Measurements from ENCODE around the gene VPS8. TPM values are rescaled to one million over a fixed set of nuclear protein-coding genes. Genes with fewer than 3 reads are reported as not detected.

Gene VPS8
- total RNA-seq, 2 donors from 2014 or later, result 40.1 to 78.0 TPM

GRCh38 chr3:184864000-184864399, 52.0 kb downstream of the VPS8 start:
- no peak for ATAC-seq (ENCODE audit: insufficient number of reproducible peaks, low FRiP score, low read depth)
- Histone ChIP-seq H3K27me3 (replicated peaks; ENCODE audit: insufficient read depth) (no peaks in the 10 kb centered on the region), H3K4me1 (ENCODE audit: control insufficient read depth in 1 of 2, low read depth in 2 of 2) (no peaks in the 10 kb centered on the region), H3K9me3 (no peaks in the 10 kb centered on the region), H3K27ac (no peak overlapping the region), H3K4me3 (no peak overlapping the region), H3K36me3 (peaks cover 23% of the 10 kb centered on the region)
- TF ChIP-seq CTCF (IDR thresholded peaks at IDR 0.05), result no peak
- DNase-seq (ENCODE audit: low spot score), result no peak

GRCh38 chr3:184868477-184868876, 56.5 kb downstream of the VPS8 start:
- no peak for ATAC-seq (ENCODE audit: insufficient number of reproducible peaks, low FRiP score, low read depth)
- H3K4me3 ChIP-seq, result no peak overlapping the region
- no peak for DNase-seq (ENCODE audit: low spot score)
- no peak overlapping the region for H3K27ac ChIP-seq
- H3K36me3 ChIP-seq, result peaks cover 8% of the 10 kb centered on the region
- TF ChIP-seq CTCF (IDR thresholded peaks at IDR 0.05), result no peak
- H3K4me1 ChIP-seq (ENCODE audit: control insufficient read depth in 1 of 2, low read depth in 2 of 2), result no peaks in the 10 kb centered on the region
- H3K9me3 ChIP-seq, result no peaks in the 10 kb centered on the region
- H3K27me3 ChIP-seq (replicated peaks; ENCODE audit: insufficient read depth), result no peaks in the 10 kb centered on the region

- no peak overlapping the region for H3K27ac ChIP-seq
- H3K36me3 ChIP-seq, result no peaks in the 10 kb centered on the region
- H3K4me1 ChIP-seq (ENCODE audit: control insufficient read depth in 1 of 2, low read depth in 2 of 2), result no peaks in the 10 kb centered on the region
- H3K4me3 ChIP-seq, result no peak overlapping the region
- DNase-seq (ENCODE audit: low spot score) (no peak), ATAC-seq (ENCODE audit: insufficient number of reproducible peaks, low FRiP score, low read depth) (no peak)
- H3K9me3 ChIP-seq, result no peaks in the 10 kb centered on the region
- no peaks in the 10 kb centered on the region for H3K27me3 ChIP-seq (replicated peaks; ENCODE audit: insufficient read depth)
- TF ChIP-seq CTCF (IDR thresholded peaks at IDR 0.05), result no peak
Observed at GRCh38 chr3:184872200-184872599, 60.2 kb downstream of the VPS8 start.

GRCh38 chr3:184873141-184873540, 61.2 kb downstream of the VPS8 start:
- Histone ChIP-seq H3K27me3 (replicated peaks; ENCODE audit: insufficient read depth) (no peaks in the 10 kb centered on the region), H3K9me3 (no peaks in the 10 kb centered on the region), H3K4me3 (no peak overlapping the region), H3K4me1 (ENCODE audit: control insufficient read depth in 1 of 2, low read depth in 2 of 2) (no peaks in the 10 kb centered on the region), H3K27ac (no peak overlapping the region), H3K36me3 (no peaks in the 10 kb centered on the region)
- no peak for TF ChIP-seq CTCF (IDR thresholded peaks at IDR 0.05)
- ATAC-seq (ENCODE audit: insufficient number of reproducible peaks, low FRiP score, low read depth) (no peak), DNase-seq (ENCODE audit: low spot score) (no peak)

- DNase-seq (ENCODE audit: low spot score), result no peak
- H3K27ac ChIP-seq, result no peak overlapping the region
- no peaks in the 10 kb centered on the region for H3K4me1 ChIP-seq (ENCODE audit: control insufficient read depth in 1 of 2, low read depth in 2 of 2)
- no peaks in the 10 kb centered on the region for H3K9me3 ChIP-seq
- no peak overlapping the region for H3K4me3 ChIP-seq
- H3K27me3 ChIP-seq (replicated peaks; ENCODE audit: insufficient read depth), result no peaks in the 10 kb centered on the region
- ATAC-seq (ENCODE audit: insufficient number of reproducible peaks, low FRiP score, low read depth), result no peak
- TF ChIP-seq CTCF (IDR thresholded peaks at IDR 0.05), result peak; percentile 36
- peaks cover 6% of the 10 kb centered on the region for H3K36me3 ChIP-seq
Observed at GRCh38 chr3:184874709-184875644, 63.0 kb downstream of the VPS8 start.

All from thoracic aorta (tissue), 2 donors.